Central memory CD8-positive, alpha-beta T cell (primary cell): ENCODE results near the gene GORASP1.
A peak's percentile ranks its signal among the peaks of the same experiment; 100 is the strongest.
"Not testable (repeated sequence)": the region's sequence is repeated elsewhere in the genome, so short reads cannot be mapped to it uniquely, and the experiment has no call there.

ENCODE experiments used
- ATAC-seq: fragments of 150-1000 bp; cut with Tn5 transposase; replicated peaks from 2 replicates; pipeline ENCODE4 v1.10.0; 2022; ENCODE audit warnings: mild to moderate bottlenecking, moderate FRiP score, moderate number of reproducible peaks; ENCODE audit not compliant: poor library complexity, severe bottlenecking; ENCODE audit errors: extremely low read depth
- DNase-seq, 2 donors: peaks; one replicate each; pipeline ENCODE4 v3.0.0; 2021; ENCODE audit warnings: low spot score in 2 of 2
- H3K27ac Mint-ChIP-seq: one replicate; pipeline ENCODE4 v1.8.0; 2022; ENCODE audit warnings: low read depth, mild to moderate bottlenecking, moderate library complexity, mixed read lengths
- H3K27me3 Mint-ChIP-seq: one replicate; pipeline ENCODE4 v1.8.0; 2022; ENCODE audit warnings: mixed read lengths
- H3K36me3 Mint-ChIP-seq: one replicate; pipeline ENCODE4 v1.8.0; 2022; ENCODE audit warnings: mild to moderate bottlenecking, moderate library complexity, mixed read lengths; ENCODE audit not compliant: insufficient read depth
- H3K4me1 Mint-ChIP-seq: one replicate; pipeline ENCODE4 v1.8.0; 2022; ENCODE audit warnings: mixed read lengths
- H3K4me3 Mint-ChIP-seq: one replicate; pipeline ENCODE4 v1.8.0; 2022; ENCODE audit warnings: mild to moderate bottlenecking, moderate library complexity, mixed read lengths
- H3K9me3 Mint-ChIP-seq: one replicate; pipeline ENCODE4 v1.8.0; 2022; ENCODE audit warnings: mixed read lengths

The GORASP1 gene

GRCh38 chr3:39061228-39061627 lies 46.2 kb downstream of the GORASP1 start:
- not testable (repeated sequence) for ATAC-seq, H3K27me3 Mint-ChIP-seq, DNase-seq, H3K4me3 Mint-ChIP-seq, H3K27ac Mint-ChIP-seq, H3K9me3 Mint-ChIP-seq
- Mint-ChIP-seq H3K36me3 (peaks cover 32% of the 10 kb centered on the region), H3K4me1 (peaks cover 54% of the 10 kb centered on the region)

- DNase-seq (no peak), ATAC-seq (no peak)
- no peak overlapping the region for H3K4me3 Mint-ChIP-seq
- H3K9me3 Mint-ChIP-seq, result no peaks in the 10 kb centered on the region
- H3K4me1 Mint-ChIP-seq, result peaks cover 59% of the 10 kb centered on the region
- H3K36me3 Mint-ChIP-seq, result peaks cover 16% of the 10 kb centered on the region
- H3K27ac Mint-ChIP-seq, result peak overlapping the region; percentile 8
- no peaks in the 10 kb centered on the region for H3K27me3 Mint-ChIP-seq
These were observed 51.3 kb downstream of the GORASP1 start for GRCh38 chr3:39056151-39056550.

GRCh38 chr3:39053696-39054095 lies 53.7 kb downstream of the GORASP1 start:
- Mint-ChIP-seq H3K9me3 (no peaks in the 10 kb centered on the region), H3K4me1 (peaks cover 55% of the 10 kb centered on the region), H3K4me3 (no peak overlapping the region), H3K27ac (no peak overlapping the region), H3K36me3 (peaks cover 13% of the 10 kb centered on the region), H3K27me3 (no peaks in the 10 kb centered on the region)
- DNase-seq (no peak), ATAC-seq (no peak)

GRCh38 chr3:39052583-39052982 lies 54.8 kb downstream of the GORASP1 start:
- Mint-ChIP-seq H3K9me3 (no peaks in the 10 kb centered on the region), H3K27me3 (no peaks in the 10 kb centered on the region), H3K4me3 (peak overlapping the region; percentile 92), H3K27ac (peak overlapping the region; percentile 99), H3K4me1 (peaks cover 46% of the 10 kb centered on the region), H3K36me3 (peaks cover 9% of the 10 kb centered on the region)
- DNase-seq, result no peak
- no peak for ATAC-seq

- H3K4me3 Mint-ChIP-seq, result peak within 1 kb of the TSS; percentile 92
- H3K4me1 Mint-ChIP-seq, result peaks cover 42% of the 10 kb centered on the region
- H3K27ac Mint-ChIP-seq, result peak within 1 kb of the TSS; percentile 99
- no peaks in the 10 kb centered on the region for H3K9me3 Mint-ChIP-seq
- peaks cover 9% of the 10 kb centered on the region for H3K36me3 Mint-ChIP-seq
- DNase-seq (peak; percentile 84 to 90), ATAC-seq (peak; percentile 95)
- H3K27me3 Mint-ChIP-seq, result no peaks in the 10 kb centered on the region
These were observed 55.5 kb downstream of the GORASP1 start, which contains the start of the genes SCN11A and WDR48 for GRCh38 chr3:39051649-39052561. Gene SCN11A, minus strand, starts transcription at chr3:39051944. Its CDS starts 101,582 bp downstream, at chr3:38950362. Gene WDR48, plus strand, starts transcription at chr3:39052016. Its CDS starts 10 bp downstream, at chr3:39052026.

- peaks cover 27% of the 10 kb centered on the region for H3K4me1 Mint-ChIP-seq
- peak overlapping the region; percentile 36 for H3K27ac Mint-ChIP-seq
- ATAC-seq (no peak), DNase-seq (no peak)
- H3K4me3 Mint-ChIP-seq, result no peak overlapping the region
- no peaks in the 10 kb centered on the region for H3K27me3 Mint-ChIP-seq
- no peaks in the 10 kb centered on the region for H3K9me3 Mint-ChIP-seq
- peaks cover 9% of the 10 kb centered on the region for H3K36me3 Mint-ChIP-seq
These were observed 57.4 kb downstream of the GORASP1 start for GRCh38 chr3:39050029-39050428.
